GM23338 (cell line): ENCODE data around the gene GLMN. TPM values are rescaled to one million over a fixed set of nuclear protein-coding genes. Genes with fewer than 3 reads are reported as not detected.

ENCODE experiments used
- ATAC-seq: fragments of 200-7000 bp; cut with Tn5 transposase; 3 replicates; pipeline ENCODE4 v1.9.1; 2020
- DNase-seq: peaks from one replicate; pipeline ENCODE4 v3.0.0-alpha.2; 2015; ENCODE audit warnings: low spot score
- H2AFZ ChIP-seq: fragments of 200-600 bp; sonication (generic); 2 replicates; pipeline ENCODE4 v1.8.0; 2016; ENCODE audit warnings: antibody characterized with exemption, mild to moderate bottlenecking, moderate library complexity
- H3F3A ChIP-seq: fragments of 200-600 bp; sonication (generic); replicated peaks from 2 replicates; pipeline ENCODE4 v1.8.0; 2017; ENCODE audit warnings: antibody characterized with exemption, mixed run types, low read depth
- H3K27ac ChIP-seq: fragments of 200-600 bp; sonication (generic); 2 replicates; pipeline ENCODE4 v1.6.1; 2016; ENCODE audit warnings: low read depth
- H3K27me3 ChIP-seq: fragments of 200-600 bp; sonication (generic); 2 replicates; pipeline ENCODE4 v1.8.0; 2016; ENCODE audit warnings: mild to moderate bottlenecking, mixed run types, moderate library complexity; ENCODE audit not compliant: insufficient read depth
- H3K36me3 ChIP-seq: fragments of 200-600 bp; sonication (generic); 2 replicates; pipeline ENCODE4 v1.8.0; 2016; ENCODE audit warnings: mild to moderate bottlenecking; ENCODE audit not compliant: insufficient read depth
- H3K4me1 ChIP-seq: fragments of 200-600 bp; sonication (generic); 2 replicates; pipeline ENCODE4 v1.8.0; 2016; ENCODE audit warnings: mild to moderate bottlenecking, moderate library complexity; ENCODE audit not compliant: insufficient read depth
- H3K4me2 ChIP-seq: fragments of 200-600 bp; sonication (generic); 2 replicates; pipeline ENCODE4 v1.7.1; 2017; ENCODE audit warnings: mixed run types
- H3K4me3 ChIP-seq: fragments of 200-600 bp; sonication (generic); 2 replicates; pipeline ENCODE4 v1.6.1; 2016; ENCODE audit warnings: mixed run types
- H3K79me2 ChIP-seq: fragments of 200-600 bp; sonication (generic); replicated peaks from 2 replicates; pipeline ENCODE4 v1.8.0; 2017; ENCODE audit warnings: mild to moderate bottlenecking; ENCODE audit not compliant: insufficient read depth
- H3K9me2 ChIP-seq: fragments of 200-600 bp; sonication (generic); 2 replicates; pipeline ENCODE4 v1.8.0; 2017; ENCODE audit not compliant: insufficient read depth
- H4K20me1 ChIP-seq: fragments of 200-600 bp; sonication (generic); replicated peaks from 2 replicates; pipeline ENCODE4 v1.8.0; 2017; ENCODE audit warnings: mild to moderate bottlenecking; ENCODE audit not compliant: insufficient read depth
- H3K27ac Mint-ChIP-seq: 2 replicates; pipeline ENCODE4 v1.8.0; 2020; ENCODE audit warnings: inconsistent platforms, mild to moderate bottlenecking, moderate library complexity, mixed read lengths
- H3K27me3 Mint-ChIP-seq: 3 replicates; pipeline ENCODE4 v1.8.0; 2022; ENCODE audit warnings: low read depth, mild to moderate bottlenecking, moderate library complexity, mixed read lengths, inconsistent platforms; ENCODE audit not compliant: insufficient read depth, poor library complexity
- H3K36me3 Mint-ChIP-seq: 3 replicates; pipeline ENCODE4 v1.8.0; 2021; ENCODE audit warnings: low read depth, mild to moderate bottlenecking, inconsistent platforms, moderate library complexity, mixed read lengths
- H3K4me1 Mint-ChIP-seq: 3 replicates; pipeline ENCODE4 v1.8.0; 2020; ENCODE audit warnings: mild to moderate bottlenecking, inconsistent platforms, mixed read lengths
- H3K4me3 Mint-ChIP-seq: 3 replicates; pipeline ENCODE4 v1.8.0; 2021; ENCODE audit warnings: moderate library complexity, mild to moderate bottlenecking, inconsistent platforms, mixed read lengths
- H3K9me3 Mint-ChIP-seq: 3 replicates; pipeline ENCODE4 v1.8.0; 2020; ENCODE audit warnings: moderate library complexity, mild to moderate bottlenecking, inconsistent platforms, mixed read lengths
- CREB1 ChIP-seq: fragments of 250-450 bp; sonication (Bioruptor Pico); IDR thresholded peaks from 2 replicates; pipeline ENCODE4 v1.5.0; 2020; ENCODE audit warnings: low read depth, mild to moderate bottlenecking, moderate library complexity
- CTCF ChIP-seq, 2 experiments: fragments of 200-600 bp in 1 of 2; sonication (generic) in 1 of 2; conservative IDR thresholded peaks; 2 replicates each; pipeline versions ENCODE4 v1.5.1 to v1.6.1; 2016 to 2017; ENCODE audit warnings: antibody characterized with exemption in 2 of 2, low read depth in 2 of 2, mild to moderate bottlenecking in 2 of 2, moderate library complexity in 1 of 2
- EZH2 ChIP-seq: fragments of 200-600 bp; sonication (generic); IDR thresholded peaks from one replicate; pipeline ENCODE4 v1.8.0; 2017; ENCODE audit warnings: antibody characterized with exemption, mild to moderate bottlenecking, low read depth; ENCODE audit not compliant: unreplicated experiment
- EZH2phosphoT487 ChIP-seq: fragments of 200-600 bp; sonication (generic); IDR thresholded peaks from one replicate; pipeline ENCODE4 v1.8.1; 2018; ENCODE audit warnings: antibody characterized with exemption; ENCODE audit not compliant: unreplicated experiment
- JUNB ChIP-seq: IDR thresholded peaks from one replicate; pipeline ENCODE4 v1.6.1; 2016; ENCODE audit warnings: antibody characterized with exemption; ENCODE audit not compliant: unreplicated experiment
- NANOG ChIP-seq: IDR thresholded peaks from 2 replicates; pipeline ENCODE4 v1.6.1; 2016; ENCODE audit warnings: antibody characterized with exemption, borderline replicate concordance
- POLR2AphosphoS5 ChIP-seq: IDR thresholded peaks from 2 replicates; pipeline ENCODE4 v1.6.1; 2016; ENCODE audit warnings: antibody characterized with exemption, low read depth
- STAT1 ChIP-seq: IDR thresholded peaks from one replicate; pipeline ENCODE4 v1.6.1; 2016; ENCODE audit warnings: antibody characterized with exemption; ENCODE audit not compliant: unreplicated experiment
- ZNF114 ChIP-seq: fragments of 250-450 bp; sonication (Bioruptor Pico); IDR thresholded peaks from 2 replicates; pipeline ENCODE4 v1.5.0; 2020; ENCODE audit warnings: mild to moderate bottlenecking, moderate library complexity
- ZNF331 ChIP-seq: fragments of 250-450 bp; sonication (Bioruptor Pico); IDR thresholded peaks from 2 replicates; pipeline ENCODE4 v1.5.0; 2020; ENCODE audit warnings: low read depth, mild to moderate bottlenecking, moderate library complexity
- ZNF462 ChIP-seq: fragments of 250-450 bp; sonication (Bioruptor Pico); IDR thresholded peaks from 2 replicates; pipeline ENCODE4 v1.5.0; 2020; ENCODE audit warnings: mild to moderate bottlenecking, moderate library complexity
- polyA plus RNA-seq: library from polyadenylated mRNA; unstranded; fragments of >200 nt; fragmentation: Nextera tagmentation; extraction: Ambion mirVana; gene quantifications from 2 replicates; pipeline ENCODE4 v1.2.1, GENCODE V29; 2016
- total RNA-seq: library from RNA; depleted of rRNA; stranded (reverse); fragments of >200 nt; shearing (Covaris generic); gene quantifications from 2 replicates; pipeline ENCODE4 v1.2.3, GENCODE V29; 2014
- TF ChIP-seq, protein P1 (sequence below): IDR thresholded peaks from one replicate; pipeline ENCODE4 v1.6.1; 2018; ENCODE audit warnings: antibody characterized with exemption; ENCODE audit not compliant: unreplicated experiment
- TF ChIP-seq, protein P2 (sequence below): IDR thresholded peaks from 2 replicates; pipeline ENCODE4 v1.6.1; 2016; ENCODE audit warnings: antibody characterized with exemption

The GLMN gene
- total and polyA plus RNA-seq, 2 experiments from 2014 or later: 36.8 to 49.9 TPM

GRCh38 chr1:92244376-92244775 is 54.4 kb downstream of the GLMN start:
- Histone ChIP-seq H3K9me2 (no peaks in the 10 kb centered on the region), H3K27me3 (no peaks in the 10 kb centered on the region), H3K4me1 (no peaks in the 10 kb centered on the region), H2AFZ (no peak overlapping the region), H3K4me3 (no peak overlapping the region), H3K27ac (no peak overlapping the region), H3K79me2 (no peaks in the 10 kb centered on the region), H4K20me1 (no peaks in the 10 kb centered on the region), H3F3A (no peaks in the 10 kb centered on the region), H3K4me2 (no peak overlapping the region), H3K36me3 (peaks cover 7% of the 10 kb centered on the region; the same call in 1 of the 2 replicates)
- H3K9me3 Mint-ChIP-seq: no peaks in the 10 kb centered on the region
- no peaks in the 10 kb centered on the region for H3K27me3 Mint-ChIP-seq
- DNase-seq (no peak), ATAC-seq (no peak)
- no peaks in the 10 kb centered on the region for H3K4me1 Mint-ChIP-seq
- H3K4me3 Mint-ChIP-seq: no peak overlapping the region
- TF ChIP-seq, protein P1, sequence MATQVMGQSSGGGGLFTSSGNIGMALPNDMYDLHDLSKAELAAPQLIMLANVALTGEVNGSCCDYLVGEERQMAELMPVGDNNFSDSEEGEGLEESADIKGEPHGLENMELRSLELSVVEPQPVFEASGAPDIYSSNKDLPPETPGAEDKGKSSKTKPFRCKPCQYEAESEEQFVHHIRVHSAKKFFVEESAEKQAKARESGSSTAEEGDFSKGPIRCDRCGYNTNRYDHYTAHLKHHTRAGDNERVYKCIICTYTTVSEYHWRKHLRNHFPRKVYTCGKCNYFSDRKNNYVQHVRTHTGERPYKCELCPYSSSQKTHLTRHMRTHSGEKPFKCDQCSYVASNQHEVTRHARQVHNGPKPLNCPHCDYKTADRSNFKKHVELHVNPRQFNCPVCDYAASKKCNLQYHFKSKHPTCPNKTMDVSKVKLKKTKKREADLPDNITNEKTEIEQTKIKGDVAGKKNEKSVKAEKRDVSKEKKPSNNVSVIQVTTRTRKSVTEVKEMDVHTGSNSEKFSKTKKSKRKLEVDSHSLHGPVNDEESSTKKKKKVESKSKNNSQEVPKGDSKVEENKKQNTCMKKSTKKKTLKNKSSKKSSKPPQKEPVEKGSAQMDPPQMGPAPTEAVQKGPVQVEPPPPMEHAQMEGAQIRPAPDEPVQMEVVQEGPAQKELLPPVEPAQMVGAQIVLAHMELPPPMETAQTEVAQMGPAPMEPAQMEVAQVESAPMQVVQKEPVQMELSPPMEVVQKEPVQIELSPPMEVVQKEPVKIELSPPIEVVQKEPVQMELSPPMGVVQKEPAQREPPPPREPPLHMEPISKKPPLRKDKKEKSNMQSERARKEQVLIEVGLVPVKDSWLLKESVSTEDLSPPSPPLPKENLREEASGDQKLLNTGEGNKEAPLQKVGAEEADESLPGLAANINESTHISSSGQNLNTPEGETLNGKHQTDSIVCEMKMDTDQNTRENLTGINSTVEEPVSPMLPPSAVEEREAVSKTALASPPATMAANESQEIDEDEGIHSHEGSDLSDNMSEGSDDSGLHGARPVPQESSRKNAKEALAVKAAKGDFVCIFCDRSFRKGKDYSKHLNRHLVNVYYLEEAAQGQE: no peak
- no peak for TF ChIP-seq JUNB
- no peak for TF ChIP-seq NANOG
- no peak for TF ChIP-seq CTCF (conservative IDR thresholded peaks at IDR 0.05; ENCODE audit: low read depth in 2 of 2)
- TF ChIP-seq, protein P2, sequence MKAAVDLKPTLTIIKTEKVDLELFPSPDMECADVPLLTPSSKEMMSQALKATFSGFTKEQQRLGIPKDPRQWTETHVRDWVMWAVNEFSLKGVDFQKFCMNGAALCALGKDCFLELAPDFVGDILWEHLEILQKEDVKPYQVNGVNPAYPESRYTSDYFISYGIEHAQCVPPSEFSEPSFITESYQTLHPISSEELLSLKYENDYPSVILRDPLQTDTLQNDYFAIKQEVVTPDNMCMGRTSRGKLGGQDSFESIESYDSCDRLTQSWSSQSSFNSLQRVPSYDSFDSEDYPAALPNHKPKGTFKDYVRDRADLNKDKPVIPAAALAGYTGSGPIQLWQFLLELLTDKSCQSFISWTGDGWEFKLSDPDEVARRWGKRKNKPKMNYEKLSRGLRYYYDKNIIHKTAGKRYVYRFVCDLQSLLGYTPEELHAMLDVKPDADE: no peak
- TF ChIP-seq EZH2: no peak
- no peak for TF ChIP-seq ZNF114
- TF ChIP-seq EZH2phosphoT487: no peak
- no peak for TF ChIP-seq ZNF462 (CRISPR knock-in tag)
- no peak for TF ChIP-seq ZNF331
- no peak for TF ChIP-seq POLR2AphosphoS5
- no peak for TF ChIP-seq STAT1
- no peak for TF ChIP-seq CREB1 (CRISPR knock-in tag)
- peaks cover 6% of the 10 kb centered on the region; the same call in 1 of the 3 replicates for H3K36me3 Mint-ChIP-seq
- no peak overlapping the region for H3K27ac Mint-ChIP-seq
